Keratinocyte (primary cell): Measurements from ENCODE around the gene LAT. TPM values are rescaled to one million over a fixed set of nuclear protein-coding genes. Genes with fewer than 3 reads are reported as not detected.

Source experiments
- DNase-seq: peaks from one replicate; pipeline ENCODE4 v3.0.0-alpha.2; 2011; ENCODE audit warnings: low read depth, missing footprints, low spot score
- FAIRE-seq: peaks from 2 replicates; lab custom pipeline; 2011; peaks lifted over from hg19 to GRCh38; lab: Jason Lieb, UNC
- H2AFZ ChIP-seq: 2 replicates; pipeline ENCODE4 v1.6.0; 2012; ENCODE audit warnings: low read length, control low read depth, inconsistent platforms; ENCODE audit not compliant: control insufficient read depth
- H3K27ac ChIP-seq: 2 replicates; pipeline ENCODE4 v1.5.1; 2011; ENCODE audit warnings: low read length; ENCODE audit not compliant: control insufficient read depth, insufficient read depth
- H3K27me3 ChIP-seq: 3 replicates; pipeline ENCODE4 v1.6.0; 2011; ENCODE audit warnings: low read length; ENCODE audit not compliant: control insufficient read depth, insufficient read depth; ENCODE audit errors: extremely low read depth
- H3K36me3 ChIP-seq, 2 experiments: 2 replicates in 1 of 2; 3 replicates in 1 of 2; pipeline ENCODE4 v1.5.1; 2011; ENCODE audit warnings: low read length in 2 of 2, mild to moderate bottlenecking in 1 of 2; ENCODE audit not compliant: control insufficient read depth in 2 of 2, insufficient read depth in 2 of 2; ENCODE audit errors: extremely low read depth in 1 of 2
- H3K4me1 ChIP-seq: 3 replicates; pipeline ENCODE4 v1.5.1; 2011; ENCODE audit warnings: low read length; ENCODE audit not compliant: control insufficient read depth, insufficient read depth; ENCODE audit errors: extremely low read depth
- H3K4me2 ChIP-seq: 3 replicates; pipeline ENCODE4 v1.6.0; 2011; ENCODE audit warnings: low read depth, low read length; ENCODE audit not compliant: control insufficient read depth, insufficient read depth; ENCODE audit errors: extremely low read depth
- H3K4me3 ChIP-seq, 3 experiments: fragments of 200-600 bp in 1 of 3; sonication (generic) in 1 of 3; 2 replicates in 2 of 3; 3 replicates in 1 of 3; pipeline ENCODE4 v1.5.1; 2011 to 2016; ENCODE audit warnings: low read length in 3 of 3, mild to moderate bottlenecking in 3 of 3, control low read depth in 2 of 3, inconsistent platforms in 1 of 3, low read depth in 1 of 3, mixed read lengths in 1 of 3, mixed run types in 1 of 3, moderate library complexity in 1 of 3; ENCODE audit not compliant: control insufficient read depth in 2 of 3, insufficient read depth in 2 of 3; ENCODE audit errors: extremely low read depth in 1 of 3
- H3K79me2 ChIP-seq: 2 replicates; pipeline ENCODE4 v1.6.0; 2012; ENCODE audit warnings: low read length; ENCODE audit not compliant: control insufficient read depth, insufficient read depth
- H3K9ac ChIP-seq: 3 replicates; pipeline ENCODE4 v1.6.0; 2011; ENCODE audit warnings: low read length; ENCODE audit not compliant: control insufficient read depth, insufficient read depth; ENCODE audit errors: extremely low read depth
- H3K9me1 ChIP-seq: 3 replicates; pipeline ENCODE4 v1.6.0; 2011; ENCODE audit warnings: low read length; ENCODE audit not compliant: control insufficient read depth, insufficient read depth; ENCODE audit errors: extremely low read depth
- H3K9me3 ChIP-seq: 2 replicates; pipeline ENCODE4 v1.5.1; 2012; ENCODE audit warnings: low read depth, low read length; ENCODE audit not compliant: control insufficient read depth
- H4K20me1 ChIP-seq: 3 replicates; pipeline ENCODE4 v1.6.0; 2011; ENCODE audit warnings: low read length; ENCODE audit not compliant: control insufficient read depth, insufficient read depth; ENCODE audit errors: extremely low read depth
- EZH2 ChIP-seq: IDR thresholded peaks from one replicate; pipeline ENCODE4 v1.6.1; 2012; ENCODE audit warnings: inconsistent platforms, mild to moderate bottlenecking, low read length, moderate library complexity
- dilution Hi-C: fragments of 300-500 bp; cut with MboI; formaldehyde crosslinking; loops from one replicate; pipeline ENCODE4 v1.7.0; 2020; ENCODE audit warnings: low sequenced_read_pairs; ENCODE audit not compliant: extremely low pct_ligation_motif_present
- polyA plus RNA-seq, 5 experiments: library from polyadenylated mRNA; depleted of rRNA in 3 of 5; stranded (reverse) in 3 of 5; stranded (forward) in 1 of 5; unstranded in 1 of 5; fragments of >200 nt; gene quantifications; 1 replicate in 1 of 5; 2 replicates in 3 of 5; 3 replicates in 1 of 5; pipeline versions ENCODE4 v1.2.1 to v1.2.3, GENCODE V29; 2011 to 2012; ENCODE audit warnings: missing spikeins in 2 of 5, low read depth in 1 of 5, low replicate concordance in 1 of 5
- TF ChIP-seq, protein P1 (sequence below), 3 experiments: IDR thresholded peaks in 1 of 3; conservative IDR thresholded peaks in 1 of 3; optimal IDR thresholded peaks in 1 of 3; 2 replicates in 2 of 3; 3 replicates in 1 of 3; pipeline versions ENCODE3 to v1.5.1; 2011; ENCODE audit warnings: low read length in 3 of 3, mild to moderate bottlenecking in 3 of 3, moderate library complexity in 2 of 3, control low read depth in 1 of 3, inconsistent platforms in 1 of 3; ENCODE audit not compliant: insufficient read depth in 2 of 3; ENCODE audit errors: extremely low read depth in 1 of 3

Gene LAT
- polyA plus RNA-seq, 1 donor (not counting 4 experiments of a cell fraction or from before 2014, with no cell fraction given): 1.2 TPM

GRCh38 chr16:29025218-29025617 lies 40.4 kb downstream of the LAT start:
- Histone ChIP-seq H3K9me1 (no peaks in the 10 kb centered on the region), H4K20me1 (no peaks in the 10 kb centered on the region), H3K4me3 (no peak overlapping the region), H3K79me2 (no peaks in the 10 kb centered on the region), H3K9ac (no peak overlapping the region), H3K36me3 (no peaks in the 10 kb centered on the region), H3K9me3 (no peaks in the 10 kb centered on the region), H3K27me3 (no peaks in the 10 kb centered on the region), H3K27ac (no peak overlapping the region), H2AFZ (no peak overlapping the region), H3K4me1 (no peaks in the 10 kb centered on the region), H3K4me2 (no peak overlapping the region)
- DNase-seq: no peak
- FAIRE-seq: no peak
- TF ChIP-seq EZH2: no peak
- TF ChIP-seq, protein P1, sequence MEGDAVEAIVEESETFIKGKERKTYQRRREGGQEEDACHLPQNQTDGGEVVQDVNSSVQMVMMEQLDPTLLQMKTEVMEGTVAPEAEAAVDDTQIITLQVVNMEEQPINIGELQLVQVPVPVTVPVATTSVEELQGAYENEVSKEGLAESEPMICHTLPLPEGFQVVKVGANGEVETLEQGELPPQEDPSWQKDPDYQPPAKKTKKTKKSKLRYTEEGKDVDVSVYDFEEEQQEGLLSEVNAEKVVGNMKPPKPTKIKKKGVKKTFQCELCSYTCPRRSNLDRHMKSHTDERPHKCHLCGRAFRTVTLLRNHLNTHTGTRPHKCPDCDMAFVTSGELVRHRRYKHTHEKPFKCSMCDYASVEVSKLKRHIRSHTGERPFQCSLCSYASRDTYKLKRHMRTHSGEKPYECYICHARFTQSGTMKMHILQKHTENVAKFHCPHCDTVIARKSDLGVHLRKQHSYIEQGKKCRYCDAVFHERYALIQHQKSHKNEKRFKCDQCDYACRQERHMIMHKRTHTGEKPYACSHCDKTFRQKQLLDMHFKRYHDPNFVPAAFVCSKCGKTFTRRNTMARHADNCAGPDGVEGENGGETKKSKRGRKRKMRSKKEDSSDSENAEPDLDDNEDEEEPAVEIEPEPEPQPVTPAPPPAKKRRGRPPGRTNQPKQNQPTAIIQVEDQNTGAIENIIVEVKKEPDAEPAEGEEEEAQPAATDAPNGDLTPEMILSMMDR (optimal IDR thresholded peaks at IDR 0.05 in 1 of 3, IDR thresholded peaks at IDR 0.05 in 1 of 3, conservative IDR thresholded peaks at IDR 0.05 in 1 of 3; ENCODE audit: extremely low read depth in 1 of 3, insufficient read depth in 2 of 3, low read length in 3 of 3): no peak
- dilution Hi-C loops: no loop called here

DNA sequence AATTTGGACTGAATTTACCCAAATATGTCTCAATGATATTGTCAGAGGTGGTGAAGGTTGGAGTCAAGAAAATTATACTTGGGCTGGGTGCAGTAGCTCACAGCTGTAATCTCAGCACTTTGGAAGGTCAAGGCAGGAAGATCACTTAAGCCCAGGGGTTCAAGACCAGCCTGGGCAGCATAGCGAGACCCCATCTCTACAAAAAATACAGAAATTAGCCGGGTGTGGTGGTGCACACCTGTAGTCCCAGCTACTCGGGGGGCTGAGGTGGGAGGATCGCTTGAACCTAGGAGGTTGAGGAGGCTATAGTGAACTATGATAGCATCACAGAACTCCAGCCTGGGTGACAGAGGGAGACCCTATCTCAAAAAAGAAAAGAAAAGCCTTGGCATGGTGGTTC lies 40.9 kb downstream of the LAT start:
- H3K4me1 ChIP-seq: no peaks in the 10 kb centered on the region
- no peak overlapping the region for H2AFZ ChIP-seq
- no peaks in the 10 kb centered on the region for H3K9me3 ChIP-seq
- FAIRE-seq (no peak), DNase-seq (no peak)
- no peaks in the 10 kb centered on the region for H4K20me1 ChIP-seq
- H3K27me3 ChIP-seq: no peaks in the 10 kb centered on the region
- H3K9me1 ChIP-seq: no peaks in the 10 kb centered on the region
- dilution Hi-C loops: no loop called here
- no peaks in the 10 kb centered on the region for H3K36me3 ChIP-seq
- H3K9ac ChIP-seq: no peak overlapping the region
- no peaks in the 10 kb centered on the region for H3K79me2 ChIP-seq
- TF ChIP-seq EZH2: no peak
- TF ChIP-seq, protein P1 (optimal IDR thresholded peaks at IDR 0.05 in 1 of 3, IDR thresholded peaks at IDR 0.05 in 1 of 3, conservative IDR thresholded peaks at IDR 0.05 in 1 of 3; ENCODE audit: extremely low read depth in 1 of 3, insufficient read depth in 2 of 3, low read length in 3 of 3): no peak
- no peak overlapping the region for H3K4me3 ChIP-seq
- no peak overlapping the region for H3K4me2 ChIP-seq
- H3K27ac ChIP-seq: no peak overlapping the region
